Skin of body (tissue), 2 donors: ENCODE results near the gene SERP2. TPM values are rescaled to one million over a fixed set of nuclear protein-coding genes. Genes with fewer than 3 reads are reported as not detected.

ENCODE experiments used
- DNase-seq: peaks from one replicate; lab custom pipeline; 2025; lab: John Stamatoyannopoulos, UW
- total RNA-seq: library from RNA; depleted of rRNA; stranded (reverse); fragments of >200 nt; gene quantifications from one replicate; pipeline ENCODE4 v1.2.3, GENCODE V29; 2014

The SERP2 gene
- total RNA-seq, 1 donor from 2014 or later: 4.5 TPM

DNA sequence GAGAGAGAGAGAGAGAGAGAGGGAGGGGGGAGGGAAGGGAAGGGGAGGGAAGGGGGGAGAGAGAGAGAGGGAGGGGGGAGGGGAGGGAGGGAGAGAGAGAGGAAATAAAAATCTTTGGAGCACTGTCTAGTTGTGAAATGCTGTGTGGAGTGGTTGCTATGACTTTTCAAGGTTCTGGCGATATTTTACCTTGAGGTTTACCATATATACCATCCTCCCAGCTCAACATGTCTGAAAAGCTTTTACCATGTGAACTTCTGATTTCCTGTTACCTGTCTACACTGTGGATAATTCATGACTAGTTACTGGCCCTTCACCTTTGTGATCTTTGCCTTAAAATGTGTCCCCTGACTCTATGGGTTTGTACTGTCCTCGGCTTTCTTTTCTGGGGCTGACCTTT, 38.2 kb downstream of the SERP2 start:
- no peak for DNase-seq

DNA sequence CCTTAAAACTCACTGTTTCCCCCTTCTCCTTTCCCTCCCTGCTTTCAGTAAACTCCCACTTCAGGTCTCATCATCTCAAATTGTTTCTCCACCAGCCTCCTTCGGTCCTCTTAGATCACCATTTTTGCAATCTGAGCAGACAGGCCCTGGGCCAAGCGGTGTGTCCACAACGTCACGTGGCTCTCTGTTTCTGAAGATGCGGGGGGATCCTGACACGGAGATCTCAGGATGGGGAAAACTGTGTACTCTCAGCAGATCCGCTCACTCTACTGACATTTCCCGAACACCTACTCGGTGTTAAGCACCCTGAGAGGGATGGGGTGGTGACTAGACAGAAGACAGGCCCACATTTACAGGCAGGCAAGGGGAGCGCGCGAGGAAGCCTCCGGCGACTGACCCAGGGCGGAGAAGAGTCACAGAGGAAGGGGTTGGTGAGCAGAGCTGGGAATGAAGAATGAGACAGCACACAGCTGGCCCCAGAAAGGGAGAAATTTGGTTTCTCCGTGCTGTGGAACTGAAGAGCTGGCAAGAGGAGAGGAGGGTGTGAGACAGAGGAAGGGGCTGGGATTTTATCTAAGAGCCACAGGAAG, 38.8 kb downstream of the SERP2 start:
- no peak for DNase-seq

DNA sequence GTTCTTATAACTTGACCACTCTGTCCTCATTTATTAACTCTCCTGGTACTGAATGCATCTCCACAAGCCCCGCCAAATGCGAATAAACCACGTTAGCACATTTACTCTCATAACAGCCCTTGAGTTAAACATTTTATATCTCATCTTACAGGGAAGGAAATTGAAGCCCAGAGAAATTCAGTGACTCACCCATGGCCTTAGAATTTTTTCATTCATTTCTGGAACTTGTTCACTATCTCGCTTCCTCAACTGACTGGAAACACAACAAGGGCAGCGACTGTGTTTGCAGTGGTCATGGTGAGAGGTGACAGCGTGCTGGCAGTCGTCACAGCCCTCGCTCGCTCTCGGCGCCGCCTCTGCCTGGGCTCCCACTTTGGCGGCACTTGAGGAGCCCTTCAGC, 39.5 kb downstream of the SERP2 start:
- no peak for DNase-seq

DNA sequence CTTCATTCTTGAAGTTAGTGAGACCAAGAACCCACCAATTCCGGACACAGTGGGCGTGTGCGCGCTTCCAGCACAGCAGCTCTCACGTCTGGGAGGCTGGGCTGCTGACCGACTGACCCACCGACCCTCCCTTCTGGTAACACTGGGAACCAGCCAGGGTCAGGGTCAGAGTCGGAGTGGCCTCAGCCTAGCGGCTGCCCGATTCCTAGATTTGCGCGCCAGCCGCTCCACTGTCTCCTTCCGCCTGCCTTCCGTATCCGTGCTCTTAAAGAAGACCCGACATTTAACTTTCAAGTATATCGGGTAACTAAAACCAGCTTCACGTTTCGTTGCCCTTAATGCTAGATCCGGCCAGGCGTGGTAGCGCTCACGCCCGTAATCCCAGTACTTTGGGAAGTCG, 41.1 kb downstream of the SERP2 start:
- no peak for DNase-seq

DNA sequence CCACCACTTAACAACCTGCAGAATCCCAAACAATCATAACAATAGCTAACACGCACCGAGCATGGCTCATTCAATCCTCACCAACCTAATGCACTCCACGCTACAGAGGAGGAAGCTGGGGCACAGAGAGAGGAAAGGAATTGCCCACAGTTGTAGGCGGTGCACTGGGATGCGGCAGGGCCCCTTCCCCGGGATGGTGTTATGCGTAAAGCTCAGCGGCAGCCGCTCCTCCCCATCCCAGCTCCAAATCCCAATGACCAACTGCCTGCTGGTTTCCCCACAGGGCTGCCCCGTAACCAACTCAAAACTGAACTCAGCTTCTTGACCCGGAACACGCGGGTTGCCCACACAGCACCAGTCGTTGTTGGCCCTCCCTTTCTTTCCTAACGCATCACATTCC, 42.2 kb downstream of the SERP2 start:
- DNase-seq: no peak

DNA sequence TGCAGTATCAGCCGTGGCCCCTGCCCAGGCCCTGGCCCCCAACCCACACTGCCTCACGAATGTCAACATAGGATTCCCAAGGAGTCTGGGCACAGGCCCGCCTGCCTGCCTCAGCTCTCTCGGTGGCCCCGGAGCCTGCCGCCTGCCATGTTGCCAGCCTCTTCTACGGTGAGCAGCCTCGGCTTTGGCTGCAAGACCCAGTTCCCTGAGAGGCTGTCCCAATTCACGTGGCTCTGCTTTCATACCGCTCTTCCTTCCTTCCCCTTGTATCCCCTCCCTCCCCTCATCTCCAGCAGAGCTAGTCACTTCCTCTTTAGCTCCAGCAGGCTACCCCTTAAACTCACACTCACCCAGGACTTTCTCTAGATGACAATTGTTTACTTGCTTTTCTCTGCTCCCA, 42.7 kb downstream of the SERP2 start:
- DNase-seq: no peak

DNA sequence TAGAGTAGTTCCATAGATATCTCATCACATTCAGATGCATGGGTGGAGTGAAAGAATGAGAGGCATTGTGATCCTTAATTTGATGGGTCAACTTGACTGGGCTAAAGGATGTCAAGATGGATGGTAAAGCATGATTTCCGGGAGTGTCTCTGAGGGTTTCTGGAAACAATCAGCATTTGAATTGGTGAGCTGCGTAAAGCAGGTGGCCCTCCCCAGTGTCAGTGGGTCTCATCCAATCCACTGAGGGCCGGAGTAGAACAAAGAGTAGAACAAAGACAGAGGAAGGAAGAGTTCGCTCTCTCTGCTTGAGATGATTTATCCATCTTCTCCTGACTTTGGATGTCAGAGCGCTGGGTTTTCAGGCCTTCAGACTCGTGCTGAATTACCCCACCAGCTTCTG, 43.1 kb downstream of the SERP2 start:
- no peak for DNase-seq

DNA sequence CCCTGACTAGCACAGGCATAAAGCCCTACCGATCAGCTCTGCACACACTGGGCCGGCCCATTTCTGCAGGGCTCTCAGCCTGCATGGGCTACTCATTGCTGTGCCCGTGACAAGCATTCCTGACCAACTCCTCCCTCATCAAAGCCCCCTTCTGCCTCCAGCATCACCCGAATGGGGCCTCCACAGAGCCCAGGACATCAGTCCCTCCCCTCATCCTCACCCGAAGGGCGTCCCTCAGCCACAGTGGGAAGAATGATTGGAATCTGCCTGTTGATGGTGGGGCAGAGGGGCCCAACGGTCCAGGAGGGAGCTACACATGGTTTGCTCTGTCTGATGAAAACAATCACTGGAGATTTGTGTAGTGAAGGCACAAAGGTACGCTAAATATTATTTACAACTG, 43.8 kb downstream of the SERP2 start:
- no peak for DNase-seq

DNA sequence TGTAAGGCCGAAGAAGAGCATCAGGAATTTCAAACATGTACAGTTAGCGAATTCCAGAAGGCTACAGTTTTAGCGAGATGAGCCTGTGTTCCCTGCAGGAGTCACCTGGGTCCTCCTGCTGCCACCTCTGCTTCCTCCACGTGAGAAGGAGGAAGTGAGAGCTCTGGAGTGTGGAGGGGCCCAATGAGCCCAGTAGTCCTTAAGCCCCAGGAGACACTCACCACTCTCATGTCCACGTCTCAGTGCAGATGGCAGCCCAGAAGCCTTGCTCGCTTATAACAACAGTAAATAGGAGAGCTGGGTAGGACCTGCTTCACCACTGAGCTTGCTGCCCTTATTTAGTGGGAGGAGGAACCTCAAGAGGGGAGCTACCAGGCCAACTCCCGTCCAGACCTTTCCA, 44.3 kb downstream of the SERP2 start:
- DNase-seq: no peak

DNA sequence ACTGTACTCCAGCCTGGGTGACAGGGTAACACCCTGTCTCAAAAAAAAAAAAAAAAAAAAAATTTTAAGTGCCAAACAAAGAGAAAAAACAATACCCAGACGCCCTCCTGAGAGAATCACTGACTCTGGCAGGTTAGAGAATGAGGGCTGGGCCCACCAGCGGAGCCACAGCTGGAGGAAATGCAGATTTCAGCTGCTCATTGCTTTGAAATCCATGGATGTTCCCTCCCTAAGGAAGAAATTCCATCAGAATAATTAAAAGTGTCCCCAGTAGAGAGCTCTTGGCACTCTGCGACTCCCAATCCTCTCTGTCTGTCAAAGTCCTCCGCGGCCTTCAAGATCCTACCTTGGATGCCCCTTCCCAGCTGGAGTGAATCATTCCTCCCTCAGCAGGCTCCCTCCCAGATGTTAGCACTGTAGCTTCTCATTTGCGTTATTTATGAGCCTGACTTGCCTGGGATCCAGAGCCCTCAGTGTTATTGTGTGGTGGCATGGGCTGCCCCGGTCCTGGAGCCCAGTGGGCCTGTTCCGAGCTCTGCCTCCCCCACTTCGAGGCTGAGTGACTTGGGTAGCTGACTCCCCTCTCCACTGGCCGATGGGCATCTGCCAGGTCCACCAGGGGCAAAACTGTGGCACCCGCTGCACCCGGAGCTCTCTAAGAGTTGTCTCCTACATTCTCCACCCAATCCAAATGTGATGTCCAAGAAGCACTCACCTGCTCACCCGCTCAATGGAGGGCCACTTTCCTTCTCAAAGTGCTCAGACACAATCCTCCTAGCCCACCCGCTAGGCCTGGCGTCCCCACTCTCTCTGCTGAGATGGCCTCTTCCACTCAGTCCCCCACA, 47.0 kb downstream of the SERP2 start:
- peak; percentile 44 for DNase-seq

DNA sequence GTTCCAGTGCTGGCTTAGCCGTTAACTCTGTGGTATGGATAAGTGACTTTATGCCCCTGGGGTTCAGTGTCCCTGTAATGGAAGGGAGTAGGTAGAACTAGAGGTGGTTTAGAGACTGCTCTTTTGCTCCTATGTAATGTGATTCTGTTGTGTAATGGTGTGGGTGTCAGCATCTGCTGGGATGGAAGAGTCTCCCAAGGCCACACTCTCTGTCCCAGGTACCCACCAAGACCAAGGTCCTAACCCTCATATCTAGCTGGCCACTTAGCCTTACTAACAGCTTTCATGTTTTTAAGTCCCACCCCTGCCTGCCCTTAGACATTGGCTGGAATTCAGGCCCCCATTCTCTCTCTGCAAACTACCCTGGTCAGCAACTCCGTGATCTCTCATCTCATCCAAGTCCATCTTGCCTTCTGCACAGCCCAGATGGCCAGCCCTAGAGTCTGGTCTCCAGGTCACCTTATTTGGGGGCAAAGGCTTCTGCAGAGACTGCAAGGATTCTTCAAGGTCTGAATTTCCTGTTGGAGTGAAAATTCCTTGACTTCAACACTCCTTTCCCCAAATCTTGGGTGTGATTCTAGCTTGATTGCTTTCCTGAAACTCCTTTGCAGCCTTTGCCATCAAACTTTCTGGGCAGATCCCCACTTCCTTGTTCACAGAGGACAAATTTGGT, 48.4 kb downstream of the SERP2 start:
- no peak for DNase-seq

DNA sequence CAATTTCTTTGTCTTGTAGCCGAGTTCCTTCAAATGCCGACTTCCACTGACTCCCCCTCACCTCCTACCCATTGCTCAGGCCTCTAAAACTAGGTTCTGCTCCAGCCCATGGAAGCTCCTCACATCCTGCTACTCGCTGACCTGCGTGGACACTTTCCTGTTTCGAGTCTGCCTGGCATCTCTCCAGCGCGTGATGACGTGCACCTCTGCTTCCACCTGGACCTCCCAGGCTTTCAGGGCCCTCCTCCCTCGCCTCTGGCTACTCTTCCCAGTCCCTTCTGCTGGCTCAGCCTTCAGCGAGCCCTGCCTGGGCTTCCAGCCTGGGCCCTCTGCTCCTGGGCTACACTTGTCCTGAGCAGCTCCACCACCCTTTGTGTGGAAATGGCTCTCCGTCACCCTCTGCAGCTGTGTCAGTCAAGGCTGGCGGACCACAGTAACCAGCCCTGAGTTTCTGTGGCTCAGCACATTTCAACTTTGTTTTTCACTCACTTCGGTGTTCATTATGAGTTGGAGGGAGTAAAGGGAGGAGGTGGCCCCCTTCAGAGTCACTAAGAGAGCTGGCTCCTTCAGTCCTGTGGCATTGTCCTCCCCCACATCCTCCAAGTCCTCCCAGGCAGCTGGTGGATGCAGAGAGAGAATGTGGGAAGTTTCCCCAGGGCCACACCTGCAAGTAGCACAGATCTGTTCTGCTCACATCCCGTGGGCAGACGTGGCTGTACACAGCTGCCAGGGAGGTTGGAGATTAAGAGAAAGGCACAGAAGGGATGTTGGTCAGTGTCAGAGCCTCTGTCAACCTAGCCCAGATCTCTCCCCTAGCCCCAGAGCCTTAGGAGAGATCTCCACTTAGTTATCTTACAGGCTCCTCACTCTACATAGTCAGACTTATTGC, 49.4 kb downstream of the SERP2 start:
- no peak for DNase-seq

DNA sequence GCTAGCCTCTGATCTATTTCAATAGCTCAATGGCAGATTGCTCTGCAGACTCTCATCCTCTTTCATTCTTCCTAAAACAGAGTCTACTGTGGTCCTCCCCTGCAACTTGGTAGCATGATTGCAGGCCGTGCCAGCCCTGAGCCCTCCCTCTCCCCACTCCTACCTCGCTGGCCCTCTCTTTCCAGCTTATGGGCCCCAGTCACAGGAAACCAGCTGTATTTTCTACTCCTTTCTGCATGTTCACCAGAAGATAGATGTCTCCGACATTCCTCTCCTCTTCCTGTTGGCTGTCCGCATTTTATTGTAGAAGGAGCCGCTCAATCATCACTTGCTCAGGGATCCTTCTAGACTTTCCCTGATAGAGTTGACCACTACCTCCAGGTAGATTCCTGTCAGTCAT, 50.2 kb downstream of the SERP2 start:
- DNase-seq: no peak

DNA sequence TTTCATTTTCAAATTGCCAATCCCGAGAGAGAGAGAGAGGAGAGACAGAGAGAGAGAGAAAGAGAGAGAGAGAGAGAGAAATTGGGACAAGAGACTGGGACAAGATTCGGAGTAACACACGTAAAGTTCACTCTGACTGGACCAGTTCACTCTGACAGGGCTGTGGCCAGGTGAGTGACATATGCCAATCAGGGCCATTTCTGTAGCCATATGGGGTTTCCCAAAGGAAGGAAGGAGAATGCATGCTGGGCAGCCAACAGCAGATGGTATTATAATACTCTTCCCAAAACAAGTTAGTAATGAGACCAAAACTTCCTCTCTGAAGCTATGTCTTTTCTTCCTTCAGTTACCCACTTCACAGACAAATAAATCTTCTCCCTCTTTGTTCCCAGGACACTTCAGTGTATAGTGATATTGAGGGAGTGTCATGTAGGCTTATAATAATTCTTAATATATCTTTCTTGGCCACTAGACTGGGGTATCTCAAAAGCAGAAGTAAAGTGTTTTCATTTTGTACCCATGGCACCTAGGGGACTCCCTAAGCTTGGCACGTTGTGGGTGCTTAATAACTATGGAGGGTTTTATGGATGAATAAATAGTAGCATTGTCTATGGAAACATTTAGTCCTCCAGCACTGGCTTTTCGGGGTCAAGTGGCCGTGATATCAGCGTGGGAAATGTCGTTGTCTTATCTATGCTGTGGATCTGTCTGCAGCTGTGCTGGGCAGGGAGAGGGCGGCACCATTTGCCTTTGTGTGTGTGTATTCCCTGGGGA, 51.6 kb downstream of the SERP2 start:
- no peak for DNase-seq

DNA sequence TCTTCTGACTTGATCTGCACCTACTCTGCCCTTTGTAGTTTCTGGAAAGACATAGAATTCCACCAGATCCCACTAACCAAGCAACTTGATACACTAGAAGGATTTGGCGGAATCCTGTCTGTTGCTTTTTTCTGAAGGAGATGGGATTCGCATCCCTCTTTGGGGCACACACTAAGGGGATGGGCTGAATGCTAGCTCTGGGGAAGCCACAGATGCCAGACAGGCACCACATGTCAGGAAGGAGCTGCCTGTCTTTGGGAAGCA, 52.1 kb downstream of the SERP2 start:
- no peak for DNase-seq

DNA sequence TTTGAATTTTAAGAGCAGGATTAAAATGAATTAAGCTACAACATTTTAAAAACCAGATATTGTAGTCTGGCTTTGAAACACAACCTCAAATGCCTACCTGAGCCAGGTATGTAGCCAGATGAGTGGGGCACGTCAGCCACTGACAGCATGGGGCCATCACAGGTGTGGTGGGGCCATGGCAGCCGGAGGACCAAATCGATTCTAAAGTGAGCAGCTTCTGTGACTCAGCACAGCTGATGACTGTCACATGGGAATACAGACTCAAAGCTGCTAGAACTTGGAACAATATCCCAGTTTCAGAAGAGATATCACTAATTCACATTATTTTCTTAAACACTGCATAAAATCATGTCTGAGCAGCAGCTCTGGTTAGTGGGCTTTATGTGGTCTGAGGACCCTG, 52.8 kb downstream of the SERP2 start:
- no peak for DNase-seq

DNA sequence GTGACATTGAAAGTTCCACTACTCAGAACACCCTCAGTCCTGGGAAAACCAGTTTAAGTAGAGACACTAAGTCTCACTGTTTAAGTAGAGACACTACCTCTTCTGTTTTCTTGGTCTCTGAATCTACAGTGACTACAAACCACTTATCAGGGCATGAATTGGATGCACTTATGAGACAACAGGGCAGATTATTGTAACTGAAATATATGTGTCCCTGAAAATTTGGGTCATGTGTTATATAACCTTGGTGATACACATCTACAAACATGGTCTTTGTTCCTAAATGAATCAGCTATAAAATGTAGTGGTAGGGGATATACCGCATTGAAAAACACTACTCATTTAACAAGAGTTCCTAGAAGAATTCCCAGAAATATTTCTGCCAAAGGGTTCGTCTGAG, 55.7 kb downstream of the SERP2 start:
- peak; percentile 1 for DNase-seq

DNA sequence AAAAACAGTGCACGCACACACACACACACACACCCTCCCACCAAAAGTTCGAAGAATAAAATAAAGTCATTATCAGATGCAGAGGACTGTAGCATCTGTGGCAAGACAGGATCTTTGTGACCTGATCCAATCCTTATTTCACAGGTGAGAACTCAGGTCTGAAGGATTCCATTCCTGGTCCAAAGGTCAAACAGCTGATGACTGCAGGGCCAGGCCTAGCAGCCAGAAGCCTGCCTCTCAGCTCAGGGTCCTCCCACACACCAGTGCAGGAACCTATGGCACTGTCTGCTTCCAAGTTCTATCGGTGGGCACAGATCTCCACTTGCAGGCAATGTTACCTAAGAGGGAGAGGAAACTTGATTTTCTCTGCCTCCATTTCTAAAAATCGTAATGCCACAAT, 57.5 kb downstream of the SERP2 start:
- no peak for DNase-seq

DNA sequence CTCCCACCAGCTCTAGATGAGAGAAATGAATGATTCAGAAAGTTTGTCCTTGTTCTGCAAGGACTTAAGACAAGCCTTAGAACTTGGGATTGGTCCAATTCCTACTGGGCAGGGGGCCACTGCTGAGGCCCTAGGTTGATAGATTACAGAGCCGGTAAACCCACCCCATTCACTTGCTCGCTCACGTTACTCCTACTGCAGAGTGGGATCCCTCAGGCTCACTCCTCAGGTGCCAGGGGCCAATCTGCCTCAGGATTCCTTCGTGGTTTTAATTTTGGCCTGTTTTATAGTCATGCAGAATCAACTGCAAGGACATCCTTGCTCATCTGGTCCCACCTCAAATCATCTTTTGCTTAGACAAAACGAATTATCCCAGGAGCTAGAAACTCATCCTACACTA, 59.0 kb downstream of the SERP2 start:
- no peak for DNase-seq

DNA sequence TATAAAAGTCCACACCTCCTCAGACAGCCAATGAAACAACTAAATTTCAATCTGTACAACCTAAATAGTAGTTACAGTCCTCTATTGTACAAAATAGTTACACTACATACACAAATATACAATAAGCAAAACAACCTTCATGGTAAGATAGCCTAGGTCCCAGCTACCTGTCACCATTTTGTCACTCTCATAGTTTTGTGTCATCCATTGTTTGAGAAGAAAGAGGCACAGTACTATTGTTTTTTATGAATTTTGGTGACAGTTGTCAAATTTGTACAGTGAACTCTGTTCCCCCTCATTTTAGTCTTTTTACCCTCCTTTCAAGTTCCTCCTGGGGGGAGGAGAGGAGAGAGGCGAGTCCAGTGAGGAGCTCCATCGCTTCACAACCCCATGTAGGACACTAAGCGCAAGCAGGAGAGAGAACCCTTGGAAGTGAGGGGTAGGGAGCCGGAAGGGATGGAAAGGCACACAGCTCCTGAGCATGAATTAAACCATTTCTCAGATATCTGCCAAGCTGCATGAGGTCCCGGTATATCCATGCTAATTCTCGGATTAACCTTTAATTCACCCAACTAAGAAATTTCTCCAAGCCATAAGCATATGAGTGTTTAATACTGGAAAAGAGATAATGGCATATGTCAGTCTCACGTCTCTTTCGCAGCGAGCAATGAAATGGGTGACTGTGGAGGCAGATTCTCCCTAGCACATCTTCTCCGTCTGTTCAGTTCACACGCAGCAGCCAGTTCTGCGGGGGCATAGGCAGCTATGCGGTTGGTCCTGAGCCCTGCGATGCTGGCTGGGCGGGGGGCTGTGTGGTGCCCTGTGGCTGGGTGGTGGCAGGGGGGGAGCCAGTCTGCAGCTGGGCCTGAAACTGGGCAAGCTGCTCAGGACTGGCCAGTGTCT, 60.5 kb downstream of the SERP2 start:
- DNase-seq: no peak
